ENCODE results near the gene TTC9B.
"Not testable (repeated sequence)": the region's sequence is repeated elsewhere in the genome, so short reads cannot be mapped to it uniquely, and the experiment has no call there.

Gene TTC9B

GRCh38 chr19:40213251-40213829 lies 4.8 kb downstream of the TTC9B start:
- ATAC-seq: no peak

DNA sequence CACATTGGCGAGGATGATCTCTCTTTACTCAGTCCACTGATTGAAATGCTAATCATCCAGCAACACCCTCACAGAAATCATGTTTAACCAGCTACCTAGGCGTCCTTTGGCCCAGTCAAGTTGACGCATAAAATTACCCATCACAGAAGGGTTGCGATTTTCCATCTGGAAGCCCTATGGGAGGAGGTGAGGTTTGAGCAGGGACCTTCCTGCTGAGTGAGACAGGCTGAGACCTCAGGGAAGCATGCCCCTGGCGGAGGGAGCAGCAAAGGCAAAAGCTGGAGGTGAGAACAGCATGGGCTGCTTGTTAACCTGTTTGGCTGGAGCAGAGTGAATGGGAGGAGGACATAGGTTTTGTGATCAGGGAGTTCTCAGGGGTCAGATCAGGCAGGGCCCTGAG lies 7.3 kb downstream of the TTC9B start:
- no peak for ATAC-seq

- ATAC-seq: no peak
These were observed 9.6 kb downstream of the TTC9B start for GRCh38 chr19:40208602-40209001.

DNA sequence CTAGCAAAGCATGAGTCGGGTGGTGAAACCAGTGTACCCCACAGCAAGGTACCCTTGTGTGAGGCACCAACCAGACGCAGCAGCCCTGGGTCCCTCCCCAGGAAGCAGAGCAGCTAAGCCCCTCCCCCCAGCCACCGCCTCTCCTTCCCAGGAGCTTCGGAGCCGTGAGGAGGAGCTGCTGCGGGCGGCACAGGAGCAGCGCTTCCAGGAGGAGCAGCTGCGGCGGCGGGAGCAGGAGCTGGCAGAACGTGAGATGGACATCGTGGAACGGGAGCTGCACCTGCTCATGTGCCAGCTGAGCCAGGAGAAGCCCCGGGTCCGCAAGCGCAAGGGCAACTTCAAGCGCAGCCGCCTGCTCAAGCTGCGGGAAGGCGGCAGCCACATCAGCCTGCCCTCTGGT lies 12.4 kb downstream of the TTC9B start:
- no peak for ATAC-seq

GRCh38 chr19:40204381-40204780 lies 13.8 kb downstream of the TTC9B start:
- ATAC-seq: no peak

- no peak for ATAC-seq
These were observed 17.7 kb downstream of the TTC9B start for GRCh38 chr19:40200341-40201099.

DNA sequence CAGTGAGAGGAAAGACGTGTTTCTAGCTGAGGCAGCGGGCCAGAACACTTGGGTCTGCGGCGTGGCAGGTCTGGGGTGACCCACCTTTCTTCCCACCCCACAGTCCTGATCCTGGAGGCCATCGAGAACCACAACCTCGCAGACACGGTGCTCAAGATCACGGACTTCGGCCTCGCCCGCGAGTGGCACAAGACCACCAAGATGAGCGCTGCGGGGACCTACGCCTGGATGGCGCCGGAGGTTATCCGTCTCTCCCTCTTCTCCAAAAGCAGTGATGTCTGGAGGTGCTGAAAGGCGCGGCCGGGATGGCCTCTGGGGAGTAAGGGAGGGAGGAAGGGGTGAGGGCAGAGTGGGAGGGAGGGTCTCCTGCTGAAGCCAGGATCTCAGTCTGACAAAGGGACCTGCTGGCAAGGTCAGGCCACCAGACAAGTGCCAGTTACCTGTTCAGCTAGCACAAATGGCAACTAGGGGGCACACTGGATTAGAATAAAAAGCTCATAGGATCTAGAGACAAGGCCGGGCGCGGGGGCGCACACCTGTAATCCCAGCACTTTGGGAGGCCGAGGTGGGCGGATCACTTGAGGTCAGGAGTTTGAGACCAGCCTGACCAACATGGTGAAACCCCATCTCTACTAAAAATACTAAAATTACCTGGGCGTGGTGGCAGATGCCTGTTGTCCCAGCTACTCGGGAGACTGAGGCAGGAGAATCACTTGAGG lies 19.8 kb downstream of the TTC9B start:
- no peak for ATAC-seq

DNA sequence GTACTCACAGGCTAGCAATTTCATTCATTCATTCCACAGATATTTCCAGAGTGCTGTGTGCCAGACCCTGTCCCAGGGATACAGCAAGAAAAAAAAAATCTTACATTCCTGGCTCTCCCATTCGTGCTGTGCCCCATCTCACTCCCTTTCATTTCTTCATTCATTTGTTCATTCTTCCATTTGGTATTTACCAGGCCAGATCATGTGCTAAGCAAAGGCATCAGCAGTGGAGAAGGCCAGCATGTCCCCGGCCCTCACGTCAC lies 24.7 kb downstream of the TTC9B start:
- ATAC-seq: no peak

- ATAC-seq: no peak
These were observed 25.2 kb downstream of the TTC9B start for GRCh38 chr19:40192758-40193586.

DNA sequence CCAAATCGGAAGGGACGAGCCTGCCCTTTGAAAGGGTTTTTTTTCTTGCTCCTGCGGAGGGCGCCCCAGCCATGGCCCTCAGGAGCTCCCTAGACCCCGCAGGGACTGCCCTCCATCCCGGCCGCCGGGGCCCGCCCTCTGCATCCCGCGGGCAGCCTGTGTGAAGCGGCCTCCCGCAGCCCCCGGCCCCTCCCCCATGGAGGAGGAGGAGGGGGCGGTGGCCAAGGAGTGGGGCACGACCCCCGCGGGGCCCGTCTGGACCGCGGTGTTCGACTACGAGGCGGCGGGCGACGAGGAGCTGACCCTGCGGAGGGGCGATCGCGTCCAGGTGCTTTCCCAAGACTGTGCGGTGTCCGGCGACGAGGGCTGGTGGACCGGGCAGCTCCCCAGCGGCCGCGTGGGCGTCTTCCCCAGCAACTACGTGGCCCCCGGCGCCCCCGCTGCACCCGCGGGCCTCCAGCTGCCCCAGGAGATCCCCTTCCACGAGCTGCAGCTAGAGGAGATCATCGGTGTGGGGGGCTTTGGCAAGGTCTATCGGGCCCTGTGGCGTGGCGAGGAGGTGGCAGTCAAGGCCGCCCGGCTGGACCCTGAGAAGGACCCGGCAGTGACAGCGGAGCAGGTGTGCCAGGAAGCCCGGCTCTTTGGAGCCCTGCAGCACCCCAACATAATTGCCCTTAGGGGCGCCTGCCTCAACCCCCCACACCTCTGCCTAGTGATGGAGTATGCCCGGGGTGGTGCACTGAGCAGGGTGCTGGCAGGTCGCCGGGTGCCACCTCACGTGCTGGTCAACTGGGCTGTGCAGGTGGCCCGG lies 26.1 kb downstream of the TTC9B start:
- no peak for ATAC-seq

DNA sequence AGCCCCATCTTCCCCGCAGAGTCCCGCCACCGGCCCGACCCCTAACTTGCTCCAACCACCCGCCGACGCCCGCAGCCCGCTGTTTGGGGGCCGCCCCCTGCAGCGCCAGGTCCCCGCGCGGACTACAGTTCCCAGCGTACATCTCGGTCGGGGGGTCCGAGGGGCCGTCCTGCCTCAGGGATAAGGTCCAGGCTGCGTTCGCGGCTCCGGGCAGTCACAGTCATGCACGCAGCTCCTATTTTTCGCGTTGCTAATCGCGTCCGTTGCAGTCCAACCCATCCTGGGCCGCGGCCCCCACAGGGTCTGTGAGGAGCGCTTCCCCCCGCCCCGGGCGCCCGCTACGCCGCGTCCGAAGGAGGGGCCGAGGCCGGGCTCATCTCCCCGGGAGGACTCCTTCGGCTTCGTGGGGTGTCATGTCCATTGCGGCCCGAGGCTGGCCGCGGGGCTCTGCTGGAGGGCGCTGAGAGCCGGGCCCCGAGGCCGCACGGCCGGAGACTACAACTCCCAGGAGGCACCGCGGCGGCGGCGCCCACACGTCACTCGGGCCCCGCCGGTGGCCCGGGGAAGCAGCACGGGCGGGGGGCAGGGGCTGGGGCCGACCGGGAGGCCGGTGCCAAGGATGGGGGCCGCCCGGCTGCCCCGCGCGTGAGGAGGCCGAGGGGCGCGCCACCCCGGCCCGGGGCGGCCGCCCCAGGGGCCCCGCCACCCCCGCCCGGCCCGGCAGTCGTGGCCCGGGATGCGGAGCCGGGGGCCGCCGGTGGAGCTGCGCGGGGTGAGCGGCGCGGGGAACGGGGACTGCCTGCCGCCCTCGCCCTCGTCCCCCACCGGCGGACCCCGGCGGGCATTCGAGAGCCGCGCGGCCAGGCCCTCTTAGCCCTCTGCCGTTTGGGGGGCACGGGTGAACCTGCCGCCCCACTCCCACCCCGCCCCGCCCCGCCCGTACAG lies 27.0 kb downstream of the TTC9B start, which contains the start of gene MAP3K10:
Gene MAP3K10 (plus strand): TSS at position 536 of the 945 bp plus-strand sequence. CDS start 606 bp downstream, outside the sequence.
- ATAC-seq: peak; percentile 88 to 91

DNA sequence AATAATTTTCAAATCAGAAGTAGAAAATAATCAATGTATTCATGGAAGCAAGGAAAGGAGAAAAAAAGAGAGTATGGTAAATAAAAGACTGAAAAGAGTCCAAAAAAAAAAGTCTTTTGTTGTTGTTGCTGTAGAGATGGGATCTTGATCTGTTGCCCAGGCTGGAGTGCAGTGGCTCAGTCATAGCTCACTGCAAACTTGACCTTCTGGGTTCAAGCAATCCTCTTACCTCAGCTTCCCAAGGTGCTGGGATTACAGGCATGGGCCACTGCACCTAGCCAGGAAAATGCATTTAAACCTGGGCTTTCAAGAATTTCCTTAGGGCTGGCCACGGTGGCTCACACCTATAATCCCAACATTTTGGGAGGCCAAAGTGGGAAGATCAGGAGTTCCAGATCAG lies 33.9 kb downstream of the TTC9B start:
- no peak for ATAC-seq

GRCh38 chr19:40178756-40179155 lies 39.4 kb downstream of the TTC9B start:
- ATAC-seq: no peak

GRCh38 chr19:40177286-40178070 lies 40.7 kb downstream of the TTC9B start:
- ATAC-seq: no peak

- no peak for ATAC-seq
These were observed 42.4 kb downstream of the TTC9B start for GRCh38 chr19:40175820-40176219.

DNA sequence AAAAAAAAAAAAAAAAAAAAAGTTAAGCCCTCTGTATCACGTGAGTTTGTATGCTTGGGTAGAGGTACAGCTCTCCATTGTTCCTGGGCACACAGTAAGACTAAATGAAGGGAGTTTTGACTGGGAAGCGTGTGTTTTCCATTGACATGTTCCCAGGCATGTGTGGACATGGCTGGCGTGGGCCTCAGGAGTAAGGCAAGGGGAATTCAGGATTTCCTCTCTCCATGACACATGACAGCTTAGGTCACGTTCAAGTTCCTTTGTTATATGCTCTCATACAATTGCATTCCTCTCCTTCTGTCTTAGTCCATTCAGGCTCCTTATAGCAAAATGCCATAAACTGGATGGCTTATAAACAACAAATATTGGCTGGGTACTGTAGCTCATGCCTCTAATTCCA lies 44.1 kb downstream of the TTC9B start:
- no peak for ATAC-seq

GRCh38 chr19:40171293-40171692 lies 46.9 kb downstream of the TTC9B start:
- ATAC-seq: not testable (repeated sequence)

GRCh38 chr19:40170303-40170989 lies 47.7 kb downstream of the TTC9B start:
- not testable (repeated sequence) for ATAC-seq

DNA sequence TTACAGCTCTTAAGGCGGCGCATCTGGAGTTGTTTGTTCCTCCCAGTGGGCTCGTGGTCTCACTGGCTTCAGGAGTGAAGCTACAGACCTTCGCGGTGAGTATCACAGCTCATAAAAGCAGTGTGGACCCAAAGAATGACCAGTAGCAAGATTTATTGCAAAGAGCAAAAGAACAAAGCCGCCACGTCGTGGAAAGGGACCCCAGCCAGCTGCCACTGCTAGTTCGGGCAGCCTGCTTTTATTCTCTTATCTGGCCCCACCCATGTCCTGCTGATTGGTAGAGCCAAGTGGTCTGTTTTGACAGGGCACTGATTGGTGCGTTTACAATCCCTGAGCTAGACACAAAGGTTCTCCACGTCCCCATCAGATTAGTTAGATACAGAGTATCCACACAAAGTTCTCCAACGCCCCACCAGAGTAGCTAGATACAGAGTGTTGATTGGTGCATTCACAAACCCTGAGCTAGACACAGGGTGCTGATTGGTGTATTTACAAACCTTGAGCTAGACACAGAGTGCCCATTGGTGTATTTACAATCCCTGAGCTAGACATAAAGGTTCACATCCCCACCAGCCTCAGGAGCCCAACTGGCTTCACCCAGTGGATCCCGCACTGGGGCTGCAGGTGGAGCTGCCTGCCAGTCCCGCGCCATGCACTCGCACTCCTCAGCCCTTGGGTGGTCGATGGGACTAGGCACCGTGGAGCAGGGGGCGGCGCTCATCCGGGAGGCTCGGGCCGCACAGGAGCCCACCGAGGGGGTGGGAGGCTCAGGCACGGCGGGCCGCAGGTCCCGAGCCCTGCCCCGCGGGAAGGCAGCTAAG lies 48.5 kb downstream of the TTC9B start:
- ATAC-seq: not testable (repeated sequence)
